Measurements from ENCODE around the gene TMEM271.

Gene TMEM271

GRCh38 chr4:623914-624566, 47.9 kb upstream of the TMEM271 start:
- H3K27me3 ChIP-seq (ENCODE audit: insufficient read depth, poor library complexity, severe bottlenecking) = no peaks in the 10 kb centered on the region
- H3K4me3 ChIP-seq (replicated peaks; ENCODE audit: insufficient read depth, low read length) = no peak overlapping the region
- no peak for DNase-seq (ENCODE audit: low read depth in 1 of 2, low spot score in 1 of 2)
- TF ChIP-seq POLR2AphosphoS5 (IDR thresholded peaks at IDR 0.05; ENCODE audit: low read depth) (no peak), SPI1 (IDR thresholded peaks at IDR 0.05; ENCODE audit: borderline replicate concordance, low read depth) (no peak), GABPA (IDR thresholded peaks at IDR 0.05; ENCODE audit: low read depth) (no peak), REST (IDR thresholded peaks at IDR 0.05; ENCODE audit: insufficient replicate concordance, low read depth) (no peak)
- TF ChIP-seq, protein P1, sequence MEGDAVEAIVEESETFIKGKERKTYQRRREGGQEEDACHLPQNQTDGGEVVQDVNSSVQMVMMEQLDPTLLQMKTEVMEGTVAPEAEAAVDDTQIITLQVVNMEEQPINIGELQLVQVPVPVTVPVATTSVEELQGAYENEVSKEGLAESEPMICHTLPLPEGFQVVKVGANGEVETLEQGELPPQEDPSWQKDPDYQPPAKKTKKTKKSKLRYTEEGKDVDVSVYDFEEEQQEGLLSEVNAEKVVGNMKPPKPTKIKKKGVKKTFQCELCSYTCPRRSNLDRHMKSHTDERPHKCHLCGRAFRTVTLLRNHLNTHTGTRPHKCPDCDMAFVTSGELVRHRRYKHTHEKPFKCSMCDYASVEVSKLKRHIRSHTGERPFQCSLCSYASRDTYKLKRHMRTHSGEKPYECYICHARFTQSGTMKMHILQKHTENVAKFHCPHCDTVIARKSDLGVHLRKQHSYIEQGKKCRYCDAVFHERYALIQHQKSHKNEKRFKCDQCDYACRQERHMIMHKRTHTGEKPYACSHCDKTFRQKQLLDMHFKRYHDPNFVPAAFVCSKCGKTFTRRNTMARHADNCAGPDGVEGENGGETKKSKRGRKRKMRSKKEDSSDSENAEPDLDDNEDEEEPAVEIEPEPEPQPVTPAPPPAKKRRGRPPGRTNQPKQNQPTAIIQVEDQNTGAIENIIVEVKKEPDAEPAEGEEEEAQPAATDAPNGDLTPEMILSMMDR (IDR thresholded peaks at IDR 0.05; ENCODE audit: insufficient read depth, low read length) = no peak
- no peak overlapping the region for H3K27ac ChIP-seq (replicated peaks)

DNA sequence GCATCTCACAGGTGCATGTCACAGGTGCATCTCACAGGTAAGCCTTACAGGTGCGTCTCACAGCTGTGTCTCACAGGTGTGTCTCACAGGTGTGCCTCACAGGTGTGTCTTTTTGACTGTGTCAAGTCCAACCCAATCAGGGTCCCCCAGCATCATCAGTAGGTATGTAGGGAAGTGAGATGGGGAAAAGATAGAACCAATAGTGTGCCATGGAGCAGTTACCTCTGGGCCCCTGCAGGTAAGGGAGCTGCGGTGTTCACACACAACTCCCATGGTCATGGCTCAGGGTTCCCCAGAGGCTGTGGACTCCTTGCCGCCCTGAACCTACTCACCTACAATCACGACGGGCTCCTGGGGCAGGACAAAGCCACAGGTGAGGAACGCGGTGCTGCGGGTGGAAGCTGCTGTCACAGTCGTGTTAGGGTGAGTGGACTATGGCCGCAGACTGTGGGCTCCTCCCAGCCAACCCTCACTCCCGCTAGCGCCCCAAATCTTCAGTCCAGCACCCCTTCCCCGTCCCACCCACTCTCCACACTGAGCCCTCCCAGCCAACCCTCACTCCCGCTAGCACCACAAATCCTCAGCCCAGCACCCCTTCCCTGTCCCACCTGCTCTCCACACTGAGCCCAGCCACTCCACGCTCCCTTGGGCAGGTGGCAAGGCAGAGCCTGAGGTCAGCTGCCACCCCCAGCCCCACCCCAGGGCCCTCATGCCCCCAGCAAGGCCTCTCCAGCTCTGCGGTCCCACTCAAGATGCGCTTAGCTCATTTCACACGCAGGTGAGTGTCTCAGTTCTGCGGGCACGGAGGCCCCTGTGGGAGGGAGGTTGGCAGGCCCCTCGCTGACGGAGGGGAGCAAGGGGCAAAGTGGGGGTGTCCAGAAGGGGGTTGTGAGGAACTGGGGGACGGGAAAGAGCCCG, 47.2 kb upstream of the TMEM271 start:
- Histone ChIP-seq H3K27me3 (ENCODE audit: insufficient read depth, poor library complexity, severe bottlenecking) (no peaks in the 10 kb centered on the region), H3K27ac (replicated peaks) (no peak overlapping the region)
- no peak for TF ChIP-seq REST (IDR thresholded peaks at IDR 0.05; ENCODE audit: insufficient replicate concordance, low read depth)
- TF ChIP-seq, protein P1 (IDR thresholded peaks at IDR 0.05; ENCODE audit: insufficient read depth, low read length) = no peak
- no peak for TF ChIP-seq SPI1 (IDR thresholded peaks at IDR 0.05; ENCODE audit: borderline replicate concordance, low read depth)
- TF ChIP-seq GABPA (IDR thresholded peaks at IDR 0.05; ENCODE audit: low read depth) = no peak
- TF ChIP-seq POLR2AphosphoS5 (IDR thresholded peaks at IDR 0.05; ENCODE audit: low read depth) = no peak

DNA sequence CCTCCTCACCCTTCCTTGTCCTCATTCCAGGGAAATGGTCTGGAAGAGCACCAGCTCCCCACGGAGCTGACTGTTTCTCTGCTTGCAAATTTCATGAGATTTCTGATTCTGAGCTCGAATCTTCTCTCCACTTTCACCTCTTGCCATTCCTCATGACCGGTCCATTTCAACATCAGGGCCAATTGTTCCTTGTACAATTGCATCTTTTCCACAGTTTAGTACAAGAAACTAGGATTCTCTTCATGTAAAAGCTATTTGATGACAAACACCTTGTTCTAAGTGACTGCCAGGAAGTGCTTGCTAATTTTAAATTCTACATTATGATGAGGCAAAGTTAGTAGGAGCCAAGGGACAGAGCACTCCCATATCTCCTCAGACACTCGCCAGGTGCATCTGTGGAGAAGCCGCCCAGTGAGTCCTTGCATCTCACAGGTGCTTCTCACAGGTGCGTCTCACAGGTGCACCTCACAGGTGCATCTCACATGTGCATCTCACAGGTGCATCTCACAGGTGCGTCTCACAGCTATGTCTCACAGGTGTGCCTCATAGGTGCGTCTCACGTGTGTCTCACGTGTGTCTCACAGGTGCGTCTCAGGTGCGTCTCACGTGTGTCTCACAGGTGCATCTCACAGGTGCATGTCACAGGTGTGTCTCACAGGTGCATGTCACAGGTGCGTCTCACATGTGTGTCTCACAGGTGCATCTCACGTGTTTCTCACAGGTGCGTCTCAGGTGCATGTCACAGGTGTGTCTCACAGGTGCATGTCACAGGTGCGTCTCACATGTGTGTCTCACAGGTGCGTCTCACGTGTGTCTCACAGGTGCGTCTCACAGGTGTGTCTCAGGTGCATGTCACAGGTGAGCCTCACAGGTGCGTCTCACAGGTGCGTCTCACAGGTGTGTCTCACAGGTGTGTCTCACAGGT, 46.2 kb upstream of the TMEM271 start:
- H3K27ac ChIP-seq (replicated peaks) = no peak overlapping the region
- H3K27me3 ChIP-seq (ENCODE audit: insufficient read depth, poor library complexity, severe bottlenecking) = no peaks in the 10 kb centered on the region
- no peak overlapping the region for H3K4me3 ChIP-seq (replicated peaks; ENCODE audit: insufficient read depth, low read length)
- no peak for DNase-seq (ENCODE audit: low read depth in 1 of 2, low spot score in 1 of 2)
- TF ChIP-seq, protein P1 (IDR thresholded peaks at IDR 0.05; ENCODE audit: insufficient read depth, low read length) = no peak
- TF ChIP-seq REST (IDR thresholded peaks at IDR 0.05; ENCODE audit: insufficient replicate concordance, low read depth) (no peak), SPI1 (IDR thresholded peaks at IDR 0.05; ENCODE audit: borderline replicate concordance, low read depth) (no peak), GABPA (IDR thresholded peaks at IDR 0.05; ENCODE audit: low read depth) (no peak), POLR2AphosphoS5 (IDR thresholded peaks at IDR 0.05; ENCODE audit: low read depth) (no peak)

More for the DNA sequence above, 47.2 kb upstream of the TMEM271 start:
- DNase-seq (ENCODE audit: low read depth in 1 of 2, low spot score in 1 of 2) = no peak
- no peak overlapping the region for H3K4me3 ChIP-seq (replicated peaks; ENCODE audit: insufficient read depth, low read length)

All from HL-60 (cell line).